Psoas muscle (tissue), 8 donors: ENCODE data around the gene EBF3. TPM values are rescaled to one million over a fixed set of nuclear protein-coding genes. Genes with fewer than 3 reads are reported as not detected.
A peak's percentile ranks its signal among the peaks of the same experiment; 100 is the strongest.

Experiments
- ATAC-seq, 4 donors: fragments of 200-7000 bp; cut with Tn5 transposase; one replicate each; pipeline ENCODE4 v1.9.1; 2020; ENCODE audit warnings: moderate library complexity in 3 of 4, mild to moderate bottlenecking in 2 of 4
- DNase-seq, 2 donors: peaks; one replicate each; pipeline ENCODE4 v3.0.0-alpha.2; 2020
- H3K27ac ChIP-seq: fragments of 200-600 bp; one replicate; pipeline ENCODE4 v1.8.0; 2022
- H3K27me3 ChIP-seq, 3 donors: fragments of 200-600 bp in 1 of 3; one replicate each; pipeline versions ENCODE4 v1.6.1 to v1.8.0; 2013 to 2022; ENCODE audit warnings: low read length in 2 of 3, mild to moderate bottlenecking in 2 of 3, moderate library complexity in 1 of 3; ENCODE audit not compliant: insufficient read depth in 3 of 3
- H3K36me3 ChIP-seq, 2 donors: fragments of 200-600 bp in 1 of 2; one replicate each; pipeline versions ENCODE4 v1.6.1 to v1.8.0; 2013 to 2022; ENCODE audit warnings: low read depth in 1 of 2, mild to moderate bottlenecking in 1 of 2, moderate library complexity in 1 of 2; ENCODE audit not compliant: insufficient read depth in 1 of 2
- H3K4me1 ChIP-seq: fragments of 200-600 bp; one replicate; pipeline ENCODE4 v1.8.0; 2022
- H3K4me3 ChIP-seq: fragments of 200-600 bp; one replicate; pipeline ENCODE4 v1.8.0; 2022; ENCODE audit warnings: mild to moderate bottlenecking
- H3K9me3 ChIP-seq: fragments of 200-600 bp; one replicate; pipeline ENCODE4 v1.8.0; 2022
- WGBS, 3 donors: extraction: QIAGEN DNeasy Blood & Tissue Kit; methylation state at CpG; one replicate each; pipeline versions ENCODE4 v1.1.6 to v1.1.7; 2013; 5-methylcytosine and 5-hydroxymethylcytosine counted together
- intact Hi-C, 2 donors: fragments of 100-400 bp; cut with DNase I; formaldehyde crosslinking; loops; one replicate each; pipeline versions ENCODE4 v1.11.0 to v1.14.2; 2022
- polyA plus RNA-seq, 3 donors: library from polyadenylated mRNA; stranded (reverse); fragments of 200-250 nt; gene quantifications; one replicate each; pipeline ENCODE4 v1.2.3, GENCODE V29; 2013
- total RNA-seq, 4 donors: library from RNA; stranded (reverse); fragmentation: NEBNext Ultra II Directional in 2 of 4; extraction: Animal tissue kit (Norgen Biotek cat#: 25700) in 2 of 4; gene quantifications; one replicate each; pipeline versions ENCODE4 v1.2.1 to v1.2.4, GENCODE V29; 2021 to 2023
- TF ChIP-seq, protein P1 (sequence below): fragments of 200-600 bp; IDR thresholded peaks from one replicate; pipeline ENCODE4 v1.8.0; 2022; ENCODE audit warnings: antibody characterized with exemption
- donor health status: healthy with polysubstance abuse.
- donor health status: DM: no; HTN: no; CAD: no; lungs with moderate emphysema.
- donor health status: Bipolar disorder and iron deficiency.
- donor health status: healthy.
- donor health status: DM: yes; HTN: yes; CAD: no.
- donor health status: DM: no; HTN: no; CAD: no.
- donor health status: DM: no; HTN: no; CAD: no.
- donor health status: DM: yes; HTN: yes; CAD: no.

The EBF3 gene
- total and polyA plus RNA-seq, 7 donors, result 3.2 to 10.1 (median 5.2) TPM

GRCh38 chr10:129893104-129894089 is 70.7 kb downstream of the EBF3 start:
- H3K27me3 ChIP-seq, result no peaks in the 10 kb centered on the region
- H3K4me3 ChIP-seq, result peak overlapping the region; percentile 21
- TF ChIP-seq, protein P1, sequence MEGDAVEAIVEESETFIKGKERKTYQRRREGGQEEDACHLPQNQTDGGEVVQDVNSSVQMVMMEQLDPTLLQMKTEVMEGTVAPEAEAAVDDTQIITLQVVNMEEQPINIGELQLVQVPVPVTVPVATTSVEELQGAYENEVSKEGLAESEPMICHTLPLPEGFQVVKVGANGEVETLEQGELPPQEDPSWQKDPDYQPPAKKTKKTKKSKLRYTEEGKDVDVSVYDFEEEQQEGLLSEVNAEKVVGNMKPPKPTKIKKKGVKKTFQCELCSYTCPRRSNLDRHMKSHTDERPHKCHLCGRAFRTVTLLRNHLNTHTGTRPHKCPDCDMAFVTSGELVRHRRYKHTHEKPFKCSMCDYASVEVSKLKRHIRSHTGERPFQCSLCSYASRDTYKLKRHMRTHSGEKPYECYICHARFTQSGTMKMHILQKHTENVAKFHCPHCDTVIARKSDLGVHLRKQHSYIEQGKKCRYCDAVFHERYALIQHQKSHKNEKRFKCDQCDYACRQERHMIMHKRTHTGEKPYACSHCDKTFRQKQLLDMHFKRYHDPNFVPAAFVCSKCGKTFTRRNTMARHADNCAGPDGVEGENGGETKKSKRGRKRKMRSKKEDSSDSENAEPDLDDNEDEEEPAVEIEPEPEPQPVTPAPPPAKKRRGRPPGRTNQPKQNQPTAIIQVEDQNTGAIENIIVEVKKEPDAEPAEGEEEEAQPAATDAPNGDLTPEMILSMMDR, result no peak
- ATAC-seq, result no peak
- H3K27ac ChIP-seq, result peak overlapping the region; percentile 63
- H3K36me3 ChIP-seq, result no peaks in the 10 kb centered on the region
- no peaks in the 10 kb centered on the region for H3K9me3 ChIP-seq
- H3K4me1 ChIP-seq, result peaks cover 32% of the 10 kb centered on the region
- intact Hi-C loops, result loop anchor here in 1 of 2 donors (5.0 kb wide), 1 partner anchor 49 kb away; no protein-coding TSS in a partner anchor
- DNase-seq, result peak in 1 of 2 donors; percentile 26
- 48 to 63% (median 58%) methylated on average over 20 of the region's 20 CpGs for WGBS, 3 donors

DNA sequence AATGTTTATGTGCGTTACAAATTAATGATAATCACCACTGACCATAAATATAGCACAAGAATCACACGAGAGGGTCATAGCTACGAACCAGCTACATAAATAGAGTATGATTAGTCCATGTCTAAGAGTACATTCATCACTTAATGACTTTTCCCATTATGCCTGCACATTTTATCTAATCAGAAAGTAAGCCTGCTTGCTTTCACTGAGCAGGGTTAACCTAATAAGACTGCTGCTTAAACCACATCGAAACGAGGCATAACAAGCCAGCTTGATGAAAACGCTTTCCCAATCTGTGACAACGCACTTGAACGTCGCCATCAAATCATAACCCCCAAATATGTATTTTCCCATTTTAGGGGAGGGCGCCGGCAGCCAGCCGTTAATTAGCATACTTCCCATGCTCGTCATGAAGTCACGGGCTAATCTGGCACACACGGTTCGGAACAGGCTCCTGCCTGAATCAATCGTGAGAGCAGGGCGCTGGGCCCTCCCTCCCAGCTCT is 71.5 kb downstream of the EBF3 start:
- TF ChIP-seq, protein P1, result no peak
- peak overlapping the region; percentile 63 for H3K27ac ChIP-seq
- no peaks in the 10 kb centered on the region for H3K9me3 ChIP-seq
- DNase-seq, result peak in 1 of 2 donors; percentile 68
- H3K27me3 ChIP-seq, result no peaks in the 10 kb centered on the region
- H3K4me3 ChIP-seq, result peak overlapping the region; percentile 21
- no peaks in the 10 kb centered on the region for H3K36me3 ChIP-seq
- ATAC-seq, result peak; percentile 42 to 79 (median 60)
- intact Hi-C loops, result loop anchor here in 1 of 2 donors (5.0 kb wide), 1 partner anchor 50 kb away; no protein-coding TSS in a partner anchor
- 33 to 55% (median 36%) methylated on average over 18 of the region's 18 CpGs for WGBS, 3 donors
- peaks cover 32% of the 10 kb centered on the region for H3K4me1 ChIP-seq

GRCh38 chr10:129891806-129892205 is 72.3 kb downstream of the EBF3 start:
- Histone ChIP-seq H3K4me3 (peak overlapping the region; percentile 21), H3K4me1 (peaks cover 32% of the 10 kb centered on the region), H3K9me3 (no peaks in the 10 kb centered on the region), H3K27ac (peak overlapping the region; percentile 63), H3K36me3 (no peaks in the 10 kb centered on the region), H3K27me3 (no peaks in the 10 kb centered on the region)
- TF ChIP-seq, protein P1, result no peak
- DNase-seq, result peak in 1 of 2 donors; percentile 64
- ATAC-seq, result peak in 2 of 4 donors; percentile 38 to 51
- intact Hi-C loops, result loop anchor here in 1 of 2 donors (5.0 kb wide), 1 partner anchor 50 kb away; no protein-coding TSS in a partner anchor
- WGBS, 3 donors, result 42 to 61% (median 51%) methylated on average over 13 of the region's 13 CpGs

- ATAC-seq, result no peak
- intact Hi-C loops, result loop anchor here in 1 of 2 donors (5.0 kb wide), 1 partner anchor 52 kb away; no protein-coding TSS in a partner anchor
Measured at GRCh38 chr10:129890170-129890569, 73.9 kb downstream of the EBF3 start.

More at GRCh38 chr10:129890170-129890569, 73.9 kb downstream of the EBF3 start:
- Histone ChIP-seq H3K4me1 (peaks cover 29% of the 10 kb centered on the region), H3K4me3 (no peak overlapping the region), H3K9me3 (no peaks in the 10 kb centered on the region), H3K36me3 (no peaks in the 10 kb centered on the region), H3K27me3 (no peaks in the 10 kb centered on the region), H3K27ac (no peak overlapping the region)
- peak in 1 of 2 donors; percentile 40 for DNase-seq
- 65 to 77% (median 69%) methylated on average over 15 of the region's 15 CpGs for WGBS, 3 donors
- TF ChIP-seq, protein P1, result no peak
